Mesenchymal stem cell (in vitro differentiated cells and primary cell): ENCODE measurements around the gene TMEM114.
"Not testable (repeated sequence)": the region's sequence is repeated elsewhere in the genome, so short reads cannot be mapped to it uniquely, and the experiment has no call there.

ENCODE experiments used
- DNase-seq: peaks from one replicate; pipeline ENCODE4 v3.0.0-alpha.2; 2013
- H2AFZ ChIP-seq: one replicate; pipeline ENCODE4 v1.6.1; 2013; ENCODE audit warnings: low read depth, mild to moderate bottlenecking, control low read depth, inconsistent platforms, low read length, moderate library complexity
- H2AK5ac ChIP-seq: 2 replicates; pipeline ENCODE4 v1.6.1; 2013; ENCODE audit warnings: low read length, moderate library complexity, mild to moderate bottlenecking, inconsistent platforms; ENCODE audit not compliant: severe bottlenecking
- H2BK120ac ChIP-seq: one replicate; pipeline ENCODE4 v1.6.1; 2013; ENCODE audit warnings: low read depth, mild to moderate bottlenecking, inconsistent platforms, low read length, moderate library complexity
- H2BK12ac ChIP-seq, 2 experiments: one replicate each; pipeline ENCODE4 v1.6.1; 2013; ENCODE audit warnings: inconsistent platforms in 2 of 2, low read length in 2 of 2, mild to moderate bottlenecking in 2 of 2, moderate library complexity in 2 of 2, control low read depth in 1 of 2
- H2BK15ac ChIP-seq: one replicate; pipeline ENCODE4 v1.6.1; 2013; ENCODE audit warnings: mild to moderate bottlenecking, low read depth, inconsistent platforms; ENCODE audit not compliant: poor library complexity, severe bottlenecking
- H2BK5ac ChIP-seq: 2 replicates; pipeline ENCODE4 v1.6.1; 2013; ENCODE audit warnings: low read depth, mild to moderate bottlenecking, low read length, control low read depth, inconsistent platforms; ENCODE audit not compliant: poor library complexity, severe bottlenecking
- H3K14ac ChIP-seq, 2 experiments: one replicate each; pipeline ENCODE4 v1.6.1; 2013; ENCODE audit warnings: inconsistent platforms in 2 of 2, low read length in 2 of 2, control low read depth in 1 of 2, mild to moderate bottlenecking in 1 of 2, moderate library complexity in 1 of 2
- H3K18ac ChIP-seq, 2 experiments: one replicate each; pipeline ENCODE4 v1.6.1; 2013; ENCODE audit warnings: inconsistent platforms in 2 of 2, low read length in 2 of 2, control low read depth in 1 of 2, low read depth in 1 of 2, mild to moderate bottlenecking in 1 of 2
- H3K23ac ChIP-seq, 2 experiments: one replicate each; pipeline ENCODE4 v1.6.1; 2013; ENCODE audit warnings: inconsistent platforms in 2 of 2, low read length in 2 of 2, mild to moderate bottlenecking in 2 of 2, moderate library complexity in 2 of 2, control low read depth in 1 of 2
- H3K27ac ChIP-seq: 2 replicates; pipeline ENCODE4 v1.5.1; 2013; ENCODE audit warnings: mild to moderate bottlenecking, moderate library complexity, low read length, control low read depth, inconsistent platforms; ENCODE audit not compliant: poor library complexity, severe bottlenecking
- H3K27me3 ChIP-seq, 2 experiments: 2 replicates each; pipeline versions ENCODE4 v1.6.1 to v1.7.0; 2013; ENCODE audit warnings: low read length in 2 of 2, mild to moderate bottlenecking in 2 of 2, moderate library complexity in 2 of 2, control low read depth in 1 of 2, inconsistent platforms in 1 of 2; ENCODE audit not compliant: control insufficient read depth in 1 of 2, insufficient read depth in 1 of 2
- H3K36me3 ChIP-seq, 2 experiments: 2 replicates each; pipeline versions ENCODE4 v1.6.1 to v1.7.0; 2013; ENCODE audit warnings: low read length in 2 of 2, control low read depth in 1 of 2, inconsistent platforms in 1 of 2, low read depth in 1 of 2, mild to moderate bottlenecking in 1 of 2; ENCODE audit not compliant: insufficient read depth in 2 of 2, control insufficient read depth in 1 of 2
- H3K4ac ChIP-seq, 2 experiments: one replicate each; pipeline ENCODE4 v1.6.1; 2013; ENCODE audit warnings: inconsistent platforms in 2 of 2, low read length in 2 of 2, mild to moderate bottlenecking in 2 of 2, moderate library complexity in 2 of 2, control low read depth in 1 of 2, low read depth in 1 of 2
- H3K4me1 ChIP-seq: 2 replicates; pipeline ENCODE4 v1.6.1; 2013; ENCODE audit warnings: low read depth, low read length, control low read depth; ENCODE audit not compliant: control insufficient read depth, insufficient read depth
- H3K4me2 ChIP-seq: 2 replicates; pipeline ENCODE4 v1.6.1; 2013; ENCODE audit warnings: low read length, mild to moderate bottlenecking, inconsistent platforms; ENCODE audit not compliant: poor library complexity, severe bottlenecking
- H3K4me3 ChIP-seq, 2 experiments: 2 replicates each; pipeline versions ENCODE4 v1.5.1 to v1.7.0; 2013; ENCODE audit warnings: low read length in 2 of 2, mild to moderate bottlenecking in 2 of 2, control low read depth in 1 of 2, low read depth in 1 of 2; ENCODE audit not compliant: insufficient read depth in 1 of 2
- H3K79me1 ChIP-seq: replicated peaks from 2 replicates; pipeline ENCODE4 v1.6.1; 2013; ENCODE audit warnings: mild to moderate bottlenecking, control low read depth, low read length, inconsistent platforms; ENCODE audit not compliant: poor library complexity, severe bottlenecking
- H3K9ac ChIP-seq: 2 replicates; pipeline ENCODE4 v1.7.0; 2013; ENCODE audit warnings: mild to moderate bottlenecking, low read length, moderate library complexity
- H3K9me3 ChIP-seq: 2 replicates; pipeline ENCODE4 v1.7.0; 2013; ENCODE audit warnings: mild to moderate bottlenecking, low read length; ENCODE audit not compliant: control insufficient read depth
- H4K8ac ChIP-seq: one replicate; pipeline ENCODE4 v1.6.1; 2013; ENCODE audit warnings: inconsistent platforms, mild to moderate bottlenecking, low read length, moderate library complexity
- H4K91ac ChIP-seq: one replicate; pipeline ENCODE4 v1.6.1; 2013; ENCODE audit warnings: mild to moderate bottlenecking, low read length, inconsistent platforms
- WGBS: methylation state at CpG from one replicate; pipeline ENCODE4 v1.1.7; 2013; ENCODE audit warnings: mixed read lengths; 5-methylcytosine and 5-hydroxymethylcytosine counted together

The TMEM114 gene

DNA sequence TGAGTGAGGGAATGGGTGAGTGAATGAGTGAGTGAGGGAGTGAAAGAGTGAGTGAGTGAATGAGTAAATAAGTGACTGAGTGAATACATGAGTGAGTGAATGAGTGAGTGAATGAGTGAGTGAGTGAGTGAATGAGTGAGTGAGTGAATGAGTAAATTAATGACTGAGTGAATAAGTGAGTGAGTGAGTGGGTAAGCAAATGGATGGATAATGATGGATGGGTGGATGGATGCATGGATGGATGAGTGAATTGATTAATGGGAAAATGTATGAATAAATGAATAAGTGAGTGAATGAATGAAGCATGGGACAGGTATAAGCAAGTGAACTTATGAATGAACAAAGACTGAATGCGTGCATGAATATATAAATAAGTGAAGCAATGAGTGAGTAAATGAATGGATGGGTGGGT, 25.4 kb downstream of the TMEM114 start:
- Histone ChIP-seq H3K9ac (no peak overlapping the region), H2BK15ac (no peak overlapping the region), H2BK12ac (no peak overlapping the region), H3K18ac (no peak overlapping the region), H4K8ac (no peak overlapping the region), H2BK5ac (no peak overlapping the region), H3K9me3 (no peaks in the 10 kb centered on the region), H3K27ac (no peak overlapping the region), H4K91ac (no peak overlapping the region), H3K4ac (no peak overlapping the region), H2BK120ac (no peak overlapping the region), H2AFZ (no peak overlapping the region), H2AK5ac (no peak overlapping the region), H3K4me2 (no peak overlapping the region), H3K79me1 (no peaks in the 10 kb centered on the region), H3K4me3 (no peak overlapping the region), H3K27me3 (peaks cover 8 to 22% of the 10 kb centered on the region in 2 experiments), H3K36me3 (no peaks in the 10 kb centered on the region), H3K14ac (no peak overlapping the region), H3K4me1 (peaks cover 6% of the 10 kb centered on the region), H3K23ac (no peak overlapping the region)
- DNase-seq: no peak
- 53% methylated on average over 1 of the region's 1 CpG for WGBS

DNA sequence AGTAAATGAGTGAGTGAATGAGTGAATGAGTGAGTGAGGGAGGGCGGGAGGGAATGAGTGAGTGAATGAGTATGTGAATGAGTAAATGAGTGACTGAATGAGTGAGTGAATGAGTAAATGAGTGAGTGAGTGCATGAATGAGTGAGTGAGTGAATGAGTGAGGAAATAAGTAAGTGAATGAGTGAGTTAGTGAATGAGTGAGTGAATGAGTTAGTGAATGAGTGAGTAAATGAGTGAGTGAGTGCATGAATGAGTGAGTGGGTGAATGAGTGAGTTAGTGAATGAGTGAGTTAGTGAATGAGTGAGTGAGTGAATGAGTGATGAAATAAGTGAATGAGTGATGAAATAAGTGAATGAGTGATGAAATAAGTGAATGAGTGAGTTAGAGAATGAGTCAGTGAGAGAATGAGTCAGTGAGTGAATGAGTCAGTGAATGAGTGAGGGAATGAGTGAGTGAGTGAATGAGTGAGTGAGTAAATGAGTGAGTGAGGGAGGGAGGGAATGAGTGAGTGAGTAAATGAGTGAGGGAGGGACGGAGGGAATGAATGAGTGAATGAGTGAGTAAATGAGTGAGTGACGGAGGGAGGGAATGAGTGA, 26.3 kb downstream of the TMEM114 start:
- not testable (repeated sequence) for H2BK12ac ChIP-seq, H3K4me2 ChIP-seq, H3K79me1 ChIP-seq, H2AK5ac ChIP-seq, H4K91ac ChIP-seq, H2AFZ ChIP-seq, H4K8ac ChIP-seq, H3K27ac ChIP-seq, H3K4me3 ChIP-seq, H3K4ac ChIP-seq, H3K36me3 ChIP-seq, H3K9me3 ChIP-seq, H2BK5ac ChIP-seq, H3K23ac ChIP-seq, H3K18ac ChIP-seq, H2BK15ac ChIP-seq, DNase-seq, H3K9ac ChIP-seq, H3K4me1 ChIP-seq, H3K14ac ChIP-seq, H2BK120ac ChIP-seq
- H3K27me3 ChIP-seq: peaks cover 4 to 15% of the 10 kb centered on the region in 2 experiments
- WGBS: 87% methylated on average over 3 of the region's 3 CpGs

- no peaks in the 10 kb centered on the region for H3K79me1 ChIP-seq
- DNase-seq: no peak
- no peak overlapping the region for H2BK120ac ChIP-seq
- H2AFZ ChIP-seq: no peak overlapping the region
- no peak overlapping the region for H3K9ac ChIP-seq
- H3K36me3 ChIP-seq: no peaks in the 10 kb centered on the region
- peaks cover 4 to 10% of the 10 kb centered on the region in 2 experiments for H3K27me3 ChIP-seq
- no peak overlapping the region for H3K4me2 ChIP-seq
- H4K8ac ChIP-seq: no peak overlapping the region
- no peak overlapping the region for H2BK5ac ChIP-seq
- no peaks in the 10 kb centered on the region for H3K9me3 ChIP-seq
- H3K4ac ChIP-seq: no peak overlapping the region
- no peak overlapping the region for H2BK12ac ChIP-seq
- no peaks in the 10 kb centered on the region for H3K4me1 ChIP-seq
- no peak overlapping the region for H4K91ac ChIP-seq
- H3K27ac ChIP-seq: no peak overlapping the region
- no peak overlapping the region for H3K4me3 ChIP-seq
- H3K18ac ChIP-seq: no peak overlapping the region
- H2BK15ac ChIP-seq: no peak overlapping the region
- H2AK5ac ChIP-seq: no peak overlapping the region
- H3K14ac ChIP-seq: no peak overlapping the region
- WGBS: 66% methylated on average over 2 of the region's 2 CpGs
- no peak overlapping the region for H3K23ac ChIP-seq
These were observed 28.8 kb downstream of the TMEM114 start for GRCh38 chr16:8561496-8561895.

- H3K4me2 ChIP-seq: no peak overlapping the region
- DNase-seq: no peak
- no peak overlapping the region for H4K91ac ChIP-seq
- H3K36me3 ChIP-seq: no peaks in the 10 kb centered on the region
- H2BK15ac ChIP-seq: no peak overlapping the region
- H3K4me3 ChIP-seq: no peak overlapping the region
- H3K4ac ChIP-seq: no peak overlapping the region
- H2BK5ac ChIP-seq: no peak overlapping the region
- no peak overlapping the region for H3K27ac ChIP-seq
- H3K4me1 ChIP-seq: no peaks in the 10 kb centered on the region
- peaks cover 4 to 29% of the 10 kb centered on the region in 2 experiments for H3K27me3 ChIP-seq
- H2AFZ ChIP-seq: no peak overlapping the region
- no peak overlapping the region for H2AK5ac ChIP-seq
- no peaks in the 10 kb centered on the region for H3K79me1 ChIP-seq
- 80% methylated on average over 9 of the region's 9 CpGs for WGBS
- H3K23ac ChIP-seq: no peak overlapping the region
- H4K8ac ChIP-seq: no peak overlapping the region
- H3K18ac ChIP-seq: no peak overlapping the region
- H2BK120ac ChIP-seq: no peak overlapping the region
- H2BK12ac ChIP-seq: no peak overlapping the region
- H3K9me3 ChIP-seq: no peaks in the 10 kb centered on the region
- no peak overlapping the region for H3K14ac ChIP-seq
- no peak overlapping the region for H3K9ac ChIP-seq
These were observed 34.9 kb downstream of the TMEM114 start for GRCh38 chr16:8555400-8555799.
